Putamen (tissue), 1 donor: ENCODE results near the gene KIAA1755.
"Not testable (repeated sequence)": the region's sequence is repeated elsewhere in the genome, so short reads cannot be mapped to it uniquely, and the experiment has no call there.

Experiments used
- DNase-seq: peaks from one replicate; pipeline ENCODE4 v3.0.0-alpha.2; 2016; ENCODE audit warnings: low spot score

KIAA1755 gene

DNA sequence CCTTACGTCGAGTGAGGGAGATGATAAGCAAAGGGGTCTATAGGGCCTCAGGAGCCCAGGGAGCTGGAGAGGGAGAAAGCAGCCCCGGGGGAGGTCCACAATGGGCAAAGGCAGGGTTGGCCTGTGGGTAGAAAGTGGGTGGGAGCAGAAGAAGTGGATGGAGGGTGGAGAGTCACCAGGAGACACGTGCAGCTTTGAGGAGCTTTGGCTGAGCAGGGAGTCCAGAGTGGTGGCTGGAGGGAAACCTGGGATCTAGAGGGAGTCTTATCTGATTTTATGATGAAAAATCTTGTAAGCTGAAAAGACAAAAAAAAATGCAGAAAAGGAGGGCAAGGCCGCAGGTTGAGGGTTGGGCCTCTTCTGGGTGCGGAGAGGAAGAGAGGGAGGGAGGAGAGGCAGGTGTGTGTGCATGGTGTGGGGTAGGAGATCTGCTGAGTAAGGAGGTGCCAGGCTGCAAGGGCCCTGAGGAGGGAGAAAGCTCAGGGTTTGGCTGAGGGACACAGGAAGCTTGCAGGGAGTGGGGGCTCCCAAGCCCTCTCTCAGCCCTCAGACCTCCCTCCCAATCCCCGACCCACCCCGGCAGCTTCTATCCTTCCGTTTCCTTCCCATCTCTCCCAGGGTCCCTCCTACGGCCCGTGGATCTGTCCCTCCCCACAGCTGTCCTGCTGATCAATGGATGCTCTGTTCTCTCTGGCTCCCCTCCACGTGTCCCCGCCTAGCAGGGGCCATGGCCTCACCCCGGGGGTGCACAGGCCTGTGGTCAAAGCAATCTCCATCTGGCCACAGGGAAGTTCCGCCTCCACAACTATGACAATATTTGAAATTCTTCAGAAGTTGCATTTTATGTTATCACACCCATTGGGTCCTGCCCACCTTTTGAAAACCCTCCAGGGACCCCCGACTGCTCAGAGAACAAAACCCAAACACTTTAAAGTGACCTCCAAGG is 26.3 kb upstream of the KIAA1755 start:
- DNase-seq = peak; percentile 94

- DNase-seq = no peak
Measured at GRCh38 chr20:38284893-38285444, 24.4 kb upstream of the KIAA1755 start.

- DNase-seq = not testable (repeated sequence)
Measured at GRCh38 chr20:38284066-38284650, 23.6 kb upstream of the KIAA1755 start.

- no peak for DNase-seq
Measured at GRCh38 chr20:38283236-38283635, 22.7 kb upstream of the KIAA1755 start.

- DNase-seq = not testable (repeated sequence)
Measured at GRCh38 chr20:38281176-38281915, 20.8 kb upstream of the KIAA1755 start.

GRCh38 chr20:38278763-38279162 is 18.2 kb upstream of the KIAA1755 start:
- no peak for DNase-seq

DNA sequence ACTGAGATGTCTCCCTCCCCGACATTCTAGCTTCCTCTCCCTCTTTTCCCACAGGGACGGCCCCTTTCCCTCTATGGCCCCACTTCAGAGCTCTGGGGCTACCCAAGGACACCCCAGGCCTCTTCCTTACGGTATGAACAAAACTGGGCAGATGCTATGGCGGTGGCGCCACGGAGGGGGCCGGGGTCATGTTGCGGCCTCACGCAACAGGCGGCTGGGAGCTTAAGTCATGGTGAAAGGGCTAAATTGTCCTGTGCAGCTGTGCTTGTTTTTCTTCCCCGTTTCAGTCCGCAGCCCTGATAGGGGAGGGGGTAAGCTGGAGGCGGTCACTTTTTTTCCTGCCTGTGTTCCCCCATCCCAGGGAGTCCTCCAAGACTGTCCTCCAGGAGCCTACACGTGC is 17.6 kb upstream of the KIAA1755 start:
- DNase-seq = peak; percentile 46

GRCh38 chr20:38277691-38278090 is 17.2 kb upstream of the KIAA1755 start:
- DNase-seq = no peak

- DNase-seq = no peak
Measured at GRCh38 chr20:38277285-38277684, 16.8 kb upstream of the KIAA1755 start.

GRCh38 chr20:38275815-38276550 is 15.4 kb upstream of the KIAA1755 start:
- DNase-seq = no peak

DNA sequence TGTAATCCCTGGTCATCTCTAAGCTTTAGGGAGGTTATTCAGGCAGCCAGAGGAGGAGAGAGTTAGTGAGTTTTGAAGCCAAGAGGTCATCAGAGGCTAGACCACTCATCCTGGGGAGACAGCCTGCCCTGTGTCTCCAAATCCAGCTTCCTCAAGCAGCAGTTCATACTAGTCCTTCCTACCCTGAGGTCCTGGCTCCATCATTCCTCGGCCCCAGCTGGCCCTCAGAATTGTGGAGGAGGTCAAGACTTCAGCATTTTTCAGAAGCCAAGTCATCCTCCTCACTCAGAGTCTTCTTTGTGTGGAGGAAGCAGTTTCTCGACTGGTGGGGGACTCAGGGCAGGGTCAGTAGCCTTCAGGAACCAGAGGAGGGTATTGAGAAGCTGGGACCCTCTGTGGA is 12.4 kb upstream of the KIAA1755 start:
- DNase-seq = no peak

DNA sequence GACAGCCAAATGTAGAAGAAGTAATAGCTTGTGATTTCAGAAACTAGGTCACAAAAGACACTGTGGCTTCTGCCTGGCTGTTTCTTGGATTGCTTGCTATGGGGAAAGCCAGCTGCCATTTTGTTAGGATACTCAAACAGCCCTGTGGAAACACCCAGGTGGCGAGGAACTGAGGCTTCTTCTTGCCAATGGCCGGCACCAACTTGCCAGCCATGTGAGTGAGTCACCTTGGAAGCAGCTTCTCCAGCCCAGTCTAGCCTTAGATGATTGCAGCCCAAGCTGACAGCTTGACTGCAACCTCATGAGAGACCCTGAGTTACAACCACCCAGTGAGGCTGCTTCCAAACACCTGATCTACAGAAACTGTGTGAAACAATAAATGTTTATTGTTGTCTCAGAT is 11.9 kb upstream of the KIAA1755 start:
- no peak for DNase-seq

- no peak for DNase-seq
Measured at GRCh38 chr20:38271608-38272120, 11.1 kb upstream of the KIAA1755 start.

DNA sequence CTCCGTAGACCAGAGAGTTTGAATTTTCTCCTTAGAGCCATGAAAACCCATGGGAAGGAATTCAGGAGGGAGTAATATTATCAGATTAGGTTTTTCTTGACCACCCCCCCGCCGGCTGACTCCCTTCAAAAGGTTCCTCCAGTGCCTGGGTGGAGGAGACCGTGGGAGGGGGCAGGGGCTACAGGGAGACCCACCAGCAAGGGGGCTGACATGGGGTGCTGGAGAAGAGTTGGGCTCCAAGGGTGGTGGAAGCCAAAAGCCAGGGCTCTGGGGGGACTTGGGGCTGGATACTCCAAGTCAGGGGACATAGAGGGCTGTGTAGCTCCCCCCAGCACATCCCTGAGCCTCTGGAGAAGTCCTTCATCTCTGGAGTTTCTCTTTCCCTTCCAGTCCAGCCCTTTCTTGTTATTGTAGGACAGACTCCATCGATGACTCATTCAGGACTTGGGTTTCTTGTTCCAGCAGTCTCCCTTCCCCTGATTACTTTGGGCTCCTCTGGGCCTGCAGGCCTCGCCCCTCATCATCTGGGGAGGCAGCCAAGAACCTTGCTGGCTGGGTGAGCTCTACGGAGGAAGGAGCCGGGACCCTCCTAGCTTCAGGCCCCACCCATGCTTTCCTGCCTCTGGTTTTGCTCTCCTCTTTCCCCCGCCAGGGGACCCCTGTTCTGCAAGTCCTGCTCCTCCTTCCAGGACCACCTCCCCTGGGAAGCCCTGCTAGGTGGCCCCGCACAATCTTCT is 10.5 kb upstream of the KIAA1755 start:
- no peak for DNase-seq

- DNase-seq = no peak
Measured at GRCh38 chr20:38269715-38270114, 9.2 kb upstream of the KIAA1755 start.

- DNase-seq = no peak
Measured at GRCh38 chr20:38269040-38269439, 8.5 kb upstream of the KIAA1755 start.

- no peak for DNase-seq
Measured at GRCh38 chr20:38267901-38268514, 7.5 kb upstream of the KIAA1755 start.

DNA sequence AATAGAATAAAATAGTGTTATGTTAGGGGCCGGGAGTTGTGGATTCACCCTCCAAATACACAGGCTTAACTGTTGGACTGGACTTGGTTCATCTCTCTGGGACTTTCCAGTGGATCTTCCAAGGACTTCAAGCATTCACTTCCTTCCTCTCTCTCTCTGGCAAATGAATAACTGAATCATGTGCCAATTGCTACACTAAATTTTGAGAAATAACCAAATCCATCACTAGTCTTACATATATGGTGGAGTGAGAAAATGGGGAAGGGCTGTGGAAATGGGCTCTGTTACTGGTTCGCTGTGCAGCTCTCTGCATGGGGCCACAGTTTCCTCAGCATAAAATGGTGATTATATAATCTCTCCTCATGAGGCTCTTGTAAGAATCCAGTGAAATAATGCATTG is 6.8 kb upstream of the KIAA1755 start:
- no peak for DNase-seq

DNA sequence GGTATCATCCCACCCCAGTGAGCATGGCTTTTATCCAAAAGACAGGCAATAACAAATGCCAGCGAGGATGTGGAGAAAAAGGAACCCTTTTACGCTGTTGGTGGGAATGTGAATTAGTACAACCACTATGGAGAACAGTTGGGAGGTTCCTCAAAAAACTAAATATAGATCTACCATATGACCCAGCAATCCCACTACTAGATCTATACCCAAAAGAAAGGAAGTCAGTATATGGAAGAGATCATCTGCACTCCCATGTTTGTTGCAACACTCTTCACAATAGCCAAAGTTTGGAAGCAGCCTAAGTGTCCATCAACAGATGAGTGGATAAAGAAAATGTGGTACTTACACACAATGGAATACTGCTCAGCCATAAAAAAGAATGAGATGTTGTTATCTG is 5.9 kb upstream of the KIAA1755 start:
- DNase-seq = no peak

- DNase-seq = no peak
Measured at GRCh38 chr20:38262931-38263330, 2.4 kb upstream of the KIAA1755 start.
